SK-N-MC (cell line): Measurements from ENCODE around the gene MACROD2.

Experiments
- EZH2 ChIP-seq: fragments of 200-600 bp; sonication (generic); IDR thresholded peaks from one replicate; pipeline ENCODE4 v1.6.1; 2017; ENCODE audit warnings: antibody characterized with exemption
- FOXP2 ChIP-seq: optimal IDR thresholded peaks from 2 replicates; pipeline ENCODE3; 2011; ENCODE audit warnings: mild to moderate bottlenecking, moderate library complexity; ENCODE audit not compliant: insufficient read depth; ENCODE audit errors: extremely low read length, control extremely low read depth
- POLR2AphosphoS5 ChIP-seq: IDR thresholded peaks from 2 replicates; pipeline ENCODE4 v1.6.1; 2012; ENCODE audit warnings: mild to moderate bottlenecking, low read depth, low read length, borderline replicate concordance

DNA sequence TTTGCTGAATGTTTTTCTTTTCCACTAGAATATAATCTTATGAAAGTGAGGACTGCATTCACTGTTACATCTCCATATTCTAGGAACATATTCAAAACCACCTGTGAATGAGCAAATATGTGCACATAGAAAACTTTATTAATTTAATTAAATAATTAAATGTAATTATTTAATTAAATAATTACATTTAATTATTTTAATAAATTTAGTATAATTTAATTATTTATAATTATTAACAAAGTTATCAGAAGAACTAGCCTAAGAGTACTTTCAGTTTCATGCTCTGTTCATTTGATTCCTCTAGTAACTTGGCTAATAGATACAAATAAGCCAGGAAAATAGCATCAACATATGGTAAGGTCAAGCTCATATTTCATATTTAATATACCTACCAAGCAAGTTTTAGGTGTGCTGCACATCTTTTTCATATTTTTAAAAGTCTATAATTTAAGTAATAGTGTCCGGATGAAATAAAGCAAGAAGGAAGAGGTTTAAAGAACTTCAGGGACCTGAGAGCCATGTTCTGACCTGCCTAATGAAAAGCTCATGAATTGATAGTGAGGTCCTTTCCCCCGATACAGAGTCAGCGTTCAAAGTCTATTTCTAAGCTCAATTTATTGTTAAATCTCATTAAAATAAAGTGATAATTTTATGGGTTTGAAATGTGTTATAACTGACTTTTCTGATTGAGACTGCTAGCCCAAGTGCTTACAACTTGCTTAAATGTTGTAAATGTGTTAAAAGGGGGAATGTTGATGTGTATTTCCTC, 703.5 kb downstream of the MACROD2 start:
- no peak for TF ChIP-seq EZH2
- no peak for TF ChIP-seq POLR2AphosphoS5
- TF ChIP-seq FOXP2: no peak
